K562 (cell line): ENCODE results near the gene SHISA5. TPM values are rescaled to one million over a fixed set of nuclear protein-coding genes. Genes with fewer than 3 reads are reported as not detected.
A peak's percentile ranks its signal among the peaks of the same experiment; 100 is the strongest.

Experiments used
- CCNT2 ChIP-seq: IDR thresholded peaks from 2 replicates; pipeline ENCODE4 v1.6.1; 2011; ENCODE audit warnings: borderline replicate concordance, low read depth, mild to moderate bottlenecking, moderate library complexity, mixed read lengths, low read length; ENCODE audit not compliant: insufficient read length; ENCODE audit errors: extremely low read depth
- ELF2 ChIP-seq: fragments of 250-450 bp; sonication (Bioruptor Pico); IDR thresholded peaks from 2 replicates; pipeline ENCODE4 v1.5.0; 2021; ENCODE audit warnings: mild to moderate bottlenecking
- KDM2B ChIP-seq: fragments of 250-450 bp; sonication (Bioruptor Pico); IDR thresholded peaks from 2 replicates; pipeline ENCODE4 v1.8.0; 2021; ENCODE audit warnings: mild to moderate bottlenecking, moderate library complexity
- POLR2H ChIP-seq: IDR thresholded peaks from 2 replicates; pipeline ENCODE4 v1.6.1; 2016; ENCODE audit warnings: missing genetic modification characterization, low read depth, mild to moderate bottlenecking, control low read depth, missing compliant biosample characterization, moderate library complexity
- RCOR1 ChIP-seq, 2 experiments: IDR thresholded peaks; 2 replicates each; pipeline ENCODE4 v1.6.1; 2012; ENCODE audit warnings: low read depth in 2 of 2, low read length in 2 of 2, borderline replicate concordance in 1 of 2, improper control_type of control experiment in 1 of 2
- SMAD1 ChIP-seq: fragments of 150-350 bp; IDR thresholded peaks from 2 replicates; pipeline ENCODE4 v1.6.1; 2014; ENCODE audit warnings: low read length, low read depth; ENCODE audit not compliant: partially characterized antibody
- TEAD2 ChIP-seq: fragments of 450-650 bp; IDR thresholded peaks from 2 replicates; pipeline ENCODE4 v1.6.1; 2016; ENCODE audit warnings: missing genetic modification characterization, control low read depth, missing compliant biosample characterization
- ZKSCAN1 ChIP-seq: fragments of 150-350 bp; IDR thresholded peaks from 2 replicates; pipeline ENCODE4 v1.6.1; 2016; ENCODE audit warnings: low read depth, low read length
- ZNF274 ChIP-seq: IDR thresholded peaks from 2 replicates; pipeline ENCODE4 v1.6.1; 2011; ENCODE audit warnings: low read depth, mild to moderate bottlenecking, low read length, moderate library complexity, borderline replicate concordance
- polyA plus RNA-seq, 8 experiments: library from polyadenylated mRNA; depleted of rRNA in 4 of 8; stranded (reverse) in 5 of 8; unstranded in 3 of 8; fragments of >200 nt; fragmentation: Nextera tagmentation in 2 of 8; fragmentation: Illumina TruSeq in 1 of 8; extraction: Ambion mirVana in 2 of 8; extraction: Trizol in 1 of 8; gene quantifications; 2 replicates each; pipeline versions ENCODE4 v1.2.1 to v1.2.3, GENCODE V29; 2011 to 2014; ENCODE audit warnings: inconsistent platforms in 1 of 8, missing spikeins in 1 of 8
- total RNA-seq, 7 experiments: library from RNA; depleted of rRNA in 6 of 7; stranded (reverse); fragments of >200 nt in 6 of 7; fragmentation: Illumina TruSeq in 2 of 7; extraction: Trizol in 2 of 7; gene quantifications; 2 replicates each; pipeline versions ENCODE4 v1.2.1 to v1.2.3, GENCODE V29; 2011 to 2021; ENCODE audit warnings: low replicate concordance in 1 of 7
- TF ChIP-seq, protein P1 (sequence below), 2 experiments: fragments of 150-350 bp in 1 of 2; IDR thresholded peaks; 2 replicates each; pipeline ENCODE4 v1.6.1; 2012 to 2016; ENCODE audit warnings: low read depth in 2 of 2, low read length in 2 of 2, mild to moderate bottlenecking in 1 of 2, moderate library complexity in 1 of 2
- TF ChIP-seq, protein P2 (sequence below): fragments of 450-650 bp; IDR thresholded peaks from 2 replicates; pipeline ENCODE4 v1.6.1; 2016; ENCODE audit warnings: low read depth

The SHISA5 gene
- total and polyA plus RNA-seq, 9 of the 15 experiments (the other 6 are each of a cell fraction or from before 2014, with no cell fraction given), result 8.4 to 85.8 (median 56.1) TPM

DNA sequence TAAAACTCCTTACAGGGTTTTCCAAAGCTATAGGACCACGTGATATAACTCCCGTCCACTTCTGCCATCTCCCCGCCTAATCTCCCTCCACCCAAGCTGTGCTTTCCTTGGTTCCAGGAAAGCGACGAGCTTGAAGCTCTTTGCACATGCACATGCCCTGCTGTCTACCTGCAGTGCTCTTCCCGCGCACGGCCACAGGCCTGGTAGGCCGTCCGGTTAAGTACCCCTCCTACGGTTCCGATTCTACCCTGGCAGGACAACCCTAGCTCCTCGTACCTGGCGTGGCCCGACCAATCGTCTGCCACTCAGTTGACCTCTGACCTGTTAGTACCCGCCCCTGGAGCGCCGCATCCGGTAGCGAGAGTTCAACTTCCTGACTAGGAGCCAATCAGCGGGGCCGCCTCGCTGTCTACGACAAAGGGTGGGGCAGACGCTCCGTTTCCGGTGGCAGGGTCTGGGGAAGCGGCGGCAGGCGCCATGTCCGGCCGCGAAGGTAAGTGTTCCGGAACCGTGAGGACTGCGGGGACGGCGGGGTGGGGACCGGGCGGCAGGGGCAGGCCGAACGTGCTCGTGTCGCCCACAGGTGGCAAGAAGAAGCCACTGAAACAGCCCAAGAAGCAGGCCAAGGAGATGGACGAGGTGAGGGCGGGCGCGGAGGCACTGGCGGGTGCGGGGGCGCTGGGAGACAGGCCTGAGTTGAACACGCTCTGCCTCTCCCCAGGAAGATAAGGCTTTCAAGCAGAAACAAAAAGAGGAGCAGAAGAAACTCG lies 64.0 kb downstream of the SHISA5 start, which contains the start of the genes CCDC51 and TMA7 (continued):
- TF ChIP-seq ZKSCAN1 (no peak), KDM2B (no peak), POLR2H (tag) (peak; percentile 65; the same call in 1 of the 2 replicates), CCNT2 (no peak), SMAD1 (no peak), RCOR1 (IDR thresholded peaks at IDR 0.05; ENCODE audit: borderline replicate concordance in 1 of 2, low read depth in 2 of 2, low read length in 2 of 2) (no peak), ELF2 (CRISPR knock-in tag) (peak; percentile 87), ZNF274 (no peak), TEAD2 (tag) (no peak)
- TF ChIP-seq, protein P1, sequence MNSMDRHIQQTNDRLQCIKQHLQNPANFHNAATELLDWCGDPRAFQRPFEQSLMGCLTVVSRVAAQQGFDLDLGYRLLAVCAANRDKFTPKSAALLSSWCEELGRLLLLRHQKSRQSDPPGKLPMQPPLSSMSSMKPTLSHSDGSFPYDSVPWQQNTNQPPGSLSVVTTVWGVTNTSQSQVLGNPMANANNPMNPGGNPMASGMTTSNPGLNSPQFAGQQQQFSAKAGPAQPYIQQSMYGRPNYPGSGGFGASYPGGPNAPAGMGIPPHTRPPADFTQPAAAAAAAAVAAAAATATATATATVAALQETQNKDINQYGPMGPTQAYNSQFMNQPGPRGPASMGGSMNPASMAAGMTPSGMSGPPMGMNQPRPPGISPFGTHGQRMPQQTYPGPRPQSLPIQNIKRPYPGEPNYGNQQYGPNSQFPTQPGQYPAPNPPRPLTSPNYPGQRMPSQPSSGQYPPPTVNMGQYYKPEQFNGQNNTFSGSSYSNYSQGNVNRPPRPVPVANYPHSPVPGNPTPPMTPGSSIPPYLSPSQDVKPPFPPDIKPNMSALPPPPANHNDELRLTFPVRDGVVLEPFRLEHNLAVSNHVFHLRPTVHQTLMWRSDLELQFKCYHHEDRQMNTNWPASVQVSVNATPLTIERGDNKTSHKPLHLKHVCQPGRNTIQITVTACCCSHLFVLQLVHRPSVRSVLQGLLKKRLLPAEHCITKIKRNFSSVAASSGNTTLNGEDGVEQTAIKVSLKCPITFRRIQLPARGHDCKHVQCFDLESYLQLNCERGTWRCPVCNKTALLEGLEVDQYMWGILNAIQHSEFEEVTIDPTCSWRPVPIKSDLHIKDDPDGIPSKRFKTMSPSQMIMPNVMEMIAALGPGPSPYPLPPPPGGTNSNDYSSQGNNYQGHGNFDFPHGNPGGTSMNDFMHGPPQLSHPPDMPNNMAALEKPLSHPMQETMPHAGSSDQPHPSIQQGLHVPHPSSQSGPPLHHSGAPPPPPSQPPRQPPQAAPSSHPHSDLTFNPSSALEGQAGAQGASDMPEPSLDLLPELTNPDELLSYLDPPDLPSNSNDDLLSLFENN (IDR thresholded peaks at IDR 0.05; ENCODE audit: low read depth in 2 of 2, low read length in 2 of 2), result no peak
- TF ChIP-seq, protein P2, sequence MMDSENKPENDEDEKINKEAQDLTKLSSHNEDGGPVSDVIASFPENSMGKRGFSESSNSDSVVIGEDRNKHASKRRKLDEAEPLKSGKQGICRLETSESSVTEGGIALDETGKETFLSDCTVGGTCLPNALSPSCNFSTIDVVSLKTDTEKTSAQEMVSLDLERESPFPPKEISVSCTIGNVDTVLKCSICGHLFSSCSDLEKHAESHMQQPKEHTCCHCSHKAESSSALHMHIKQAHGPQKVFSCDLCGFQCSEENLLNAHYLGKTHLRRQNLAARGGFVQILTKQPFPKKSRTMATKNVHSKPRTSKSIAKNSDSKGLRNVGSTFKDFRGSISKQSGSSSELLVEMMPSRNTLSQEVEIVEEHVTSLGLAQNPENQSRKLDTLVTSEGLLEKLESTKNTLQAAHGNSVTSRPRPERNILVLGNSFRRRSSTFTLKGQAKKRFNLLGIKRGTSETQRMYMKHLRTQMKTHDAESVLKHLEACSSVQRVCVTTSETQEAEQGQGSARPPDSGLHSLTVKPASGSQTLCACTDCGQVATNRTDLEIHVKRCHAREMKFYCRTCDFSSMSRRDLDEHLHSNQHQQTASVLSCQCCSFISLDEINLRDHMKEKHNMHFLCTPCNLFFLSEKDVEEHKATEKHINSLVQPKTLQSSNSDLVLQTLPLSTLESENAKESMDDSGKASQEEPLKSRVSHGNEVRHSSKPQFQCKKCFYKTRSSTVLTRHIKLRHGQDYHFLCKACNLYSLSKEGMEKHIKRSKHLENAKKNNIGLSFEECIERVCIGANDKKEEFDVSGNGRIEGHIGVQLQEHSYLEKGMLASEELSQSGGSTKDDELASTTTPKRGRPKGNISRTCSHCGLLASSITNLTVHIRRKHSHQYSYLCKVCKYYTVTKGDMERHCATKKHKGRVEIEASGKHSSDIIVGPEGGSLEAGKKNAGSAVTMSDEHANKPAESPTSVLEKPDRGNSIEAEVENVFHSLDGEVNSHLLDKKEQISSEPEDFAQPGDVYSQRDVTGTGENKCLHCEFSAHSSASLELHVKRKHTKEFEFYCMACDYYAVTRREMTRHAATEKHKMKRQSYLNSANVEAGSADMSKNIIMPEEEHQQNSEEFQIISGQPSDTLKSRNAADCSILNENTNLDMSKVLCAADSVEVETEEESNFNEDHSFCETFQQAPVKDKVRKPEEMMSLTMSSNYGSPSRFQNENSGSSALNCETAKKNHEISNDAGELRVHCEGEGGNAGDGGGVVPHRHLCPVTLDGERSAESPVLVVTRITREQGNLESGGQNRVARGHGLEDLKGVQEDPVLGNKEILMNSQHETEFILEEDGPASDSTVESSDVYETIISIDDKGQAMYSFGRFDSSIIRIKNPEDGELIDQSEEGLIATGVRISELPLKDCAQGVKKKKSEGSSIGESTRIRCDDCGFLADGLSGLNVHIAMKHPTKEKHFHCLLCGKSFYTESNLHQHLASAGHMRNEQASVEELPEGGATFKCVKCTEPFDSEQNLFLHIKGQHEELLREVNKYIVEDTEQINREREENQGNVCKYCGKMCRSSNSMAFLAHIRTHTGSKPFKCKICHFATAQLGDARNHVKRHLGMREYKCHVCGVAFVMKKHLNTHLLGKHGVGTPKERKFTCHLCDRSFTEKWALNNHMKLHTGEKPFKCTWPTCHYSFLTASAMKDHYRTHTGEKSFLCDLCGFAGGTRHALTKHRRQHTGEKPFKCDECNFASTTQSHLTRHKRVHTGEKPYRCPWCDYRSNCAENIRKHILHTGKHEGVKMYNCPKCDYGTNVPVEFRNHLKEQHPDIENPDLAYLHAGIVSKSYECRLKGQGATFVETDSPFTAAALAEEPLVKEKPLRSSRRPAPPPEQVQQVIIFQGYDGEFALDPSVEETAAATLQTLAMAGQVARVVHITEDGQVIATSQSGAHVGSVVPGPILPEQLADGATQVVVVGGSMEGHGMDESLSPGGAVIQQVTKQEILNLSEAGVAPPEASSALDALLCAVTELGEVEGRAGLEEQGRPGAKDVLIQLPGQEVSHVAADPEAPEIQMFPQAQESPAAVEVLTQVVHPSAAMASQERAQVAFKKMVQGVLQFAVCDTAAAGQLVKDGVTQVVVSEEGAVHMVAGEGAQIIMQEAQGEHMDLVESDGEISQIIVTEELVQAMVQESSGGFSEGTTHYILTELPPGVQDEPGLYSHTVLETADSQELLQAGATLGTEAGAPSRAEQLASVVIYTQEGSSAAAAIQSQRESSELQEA, result no peak
